ENCODE measurements around the gene AHCTF1. TPM values are rescaled to one million over a fixed set of nuclear protein-coding genes. Genes with fewer than 3 reads are reported as not detected.
"Not testable (repeated sequence)": the region's sequence is repeated elsewhere in the genome, so short reads cannot be mapped to it uniquely, and the experiment has no call there.

AHCTF1 gene
- total and polyA plus RNA-seq, 2 experiments from 2014 or later = 7.6 to 19.5 TPM

- Histone ChIP-seq H3K4me3 (no peak overlapping the region), H3K79me2 (ENCODE audit: insufficient read depth) (no peaks in the 10 kb centered on the region), H4K20me1 (ENCODE audit: insufficient read depth) (no peaks in the 10 kb centered on the region), H3K27ac (no peak overlapping the region), H3F3A (ENCODE audit: insufficient read depth) (no peaks in the 10 kb centered on the region), H3K9ac (no peak overlapping the region), H2AFZ (no peak overlapping the region), H3K9me2 (ENCODE audit: insufficient read depth) (no peaks in the 10 kb centered on the region), H3K4me1 (ENCODE audit: insufficient read depth) (no peaks in the 10 kb centered on the region), H3K27me3 (replicated peaks; ENCODE audit: insufficient read depth) (peaks cover 19% of the 10 kb centered on the region), H3K36me3 (ENCODE audit: low read depth) (no peaks in the 10 kb centered on the region), H3K9me3 (ENCODE audit: low read depth) (no peaks in the 10 kb centered on the region), H3K4me2 (ENCODE audit: unreplicated experiment) (no peak overlapping the region)
- TF ChIP-seq EZH2phosphoT487 (IDR thresholded peaks at IDR 0.05; ENCODE audit: insufficient read depth, low read depth) = no peak
- DNase-seq = no peak
- in situ Hi-C loops (cut with MboI) = no loop called here
- 62 to 68% methylated on average over 11 of the region's 11 CpGs for WGBS, 2 experiments (ENCODE audit: low coverage in 1 of 2, low lambda C conversion rate in 2 of 2, missing lambda C conversion rate in 2 of 2)
Measured at GRCh38 chr1:246815693-246816270, 116.0 kb downstream of the AHCTF1 start.

DNA sequence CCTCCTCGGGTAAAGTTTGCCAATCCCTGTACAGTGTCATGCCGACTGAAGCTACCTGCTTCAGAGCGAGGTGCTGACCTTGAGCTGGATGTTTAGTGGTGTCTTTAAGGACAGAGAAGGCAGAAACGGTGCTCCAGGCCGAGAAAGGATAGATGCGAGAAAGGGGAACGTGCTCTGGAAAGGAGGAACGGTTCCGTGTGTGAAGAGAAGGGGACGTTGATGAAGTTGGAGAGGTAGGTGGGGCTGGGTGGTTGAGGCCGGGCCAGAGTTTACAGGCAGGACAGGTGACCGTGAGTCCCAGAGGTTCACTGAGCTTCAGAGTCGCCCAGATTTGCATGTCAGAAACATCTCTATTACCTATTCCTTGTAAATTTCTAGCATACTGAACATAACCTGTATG lies 116.9 kb downstream of the AHCTF1 start:
- TF ChIP-seq EZH2phosphoT487 (IDR thresholded peaks at IDR 0.05; ENCODE audit: insufficient read depth, low read depth) = no peak
- TF ChIP-seq EZH2 (IDR thresholded peaks at IDR 0.05; ENCODE audit: insufficient read depth, poor library complexity, severe bottlenecking) = no peak

DNA sequence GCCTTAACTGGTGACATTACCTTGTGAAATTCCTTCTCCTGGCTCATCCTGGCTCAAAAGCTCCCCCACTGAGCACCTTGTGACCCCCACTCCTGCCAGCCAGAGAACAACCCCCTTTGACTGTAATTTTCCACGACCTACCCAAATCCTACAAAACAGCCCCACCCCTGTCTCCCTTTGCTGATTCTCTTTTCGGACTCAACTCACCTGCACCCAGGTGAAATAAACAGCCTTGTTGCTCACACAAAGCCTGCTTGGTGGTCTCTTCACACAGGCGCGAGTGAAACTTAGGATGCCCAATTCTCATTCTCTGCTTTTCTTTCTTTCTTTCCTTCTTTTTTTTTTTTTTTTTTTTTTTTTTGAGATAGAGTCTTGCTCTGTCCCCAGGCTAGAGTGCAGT lies 118.4 kb downstream of the AHCTF1 start:
- H3K27ac ChIP-seq; H4K20me1 ChIP-seq (ENCODE audit: insufficient read depth); H3K4me3 ChIP-seq; in situ Hi-C loops (cut with MboI); H3K4me2 ChIP-seq (ENCODE audit: unreplicated experiment); H3K9me2 ChIP-seq (ENCODE audit: insufficient read depth); H3K79me2 ChIP-seq (ENCODE audit: insufficient read depth); H2AFZ ChIP-seq; H3K36me3 ChIP-seq (ENCODE audit: low read depth); DNase-seq; H3K9ac ChIP-seq; H3F3A ChIP-seq (ENCODE audit: insufficient read depth); H3K9me3 ChIP-seq (ENCODE audit: low read depth); H3K4me1 ChIP-seq (ENCODE audit: insufficient read depth): not testable (repeated sequence)
- peaks cover 22% of the 10 kb centered on the region for H3K27me3 ChIP-seq (replicated peaks; ENCODE audit: insufficient read depth)
- 64 to 67% methylated on average over 4 of the region's 4 CpGs for WGBS, 2 experiments (ENCODE audit: low coverage in 1 of 2, low lambda C conversion rate in 2 of 2, missing lambda C conversion rate in 2 of 2)

More for the DNA sequence above, 116.9 kb downstream of the AHCTF1 start:
- no peak overlapping the region for H3K4me2 ChIP-seq (ENCODE audit: unreplicated experiment)
- H3K4me1 ChIP-seq (ENCODE audit: insufficient read depth) = no peaks in the 10 kb centered on the region
- no peaks in the 10 kb centered on the region for H3K9me2 ChIP-seq (ENCODE audit: insufficient read depth)
- no peaks in the 10 kb centered on the region for H3K36me3 ChIP-seq (ENCODE audit: low read depth)
- H3K27ac ChIP-seq = no peak overlapping the region
- no peak overlapping the region for H2AFZ ChIP-seq
- H3K9ac ChIP-seq = no peak overlapping the region
- no peaks in the 10 kb centered on the region for H3K79me2 ChIP-seq (ENCODE audit: insufficient read depth)
- peaks cover 19% of the 10 kb centered on the region for H3K27me3 ChIP-seq (replicated peaks; ENCODE audit: insufficient read depth)
- 82 to 86% methylated on average over 13 of the region's 13 CpGs for WGBS, 2 experiments (ENCODE audit: low coverage in 1 of 2, low lambda C conversion rate in 2 of 2, missing lambda C conversion rate in 2 of 2)
- no peaks in the 10 kb centered on the region for H3K9me3 ChIP-seq (ENCODE audit: low read depth)
- DNase-seq = no peak
- H3F3A ChIP-seq (ENCODE audit: insufficient read depth) = no peaks in the 10 kb centered on the region
- in situ Hi-C loops (cut with MboI) = no loop called here
- H3K4me3 ChIP-seq = no peak overlapping the region
- H4K20me1 ChIP-seq (ENCODE audit: insufficient read depth) = no peaks in the 10 kb centered on the region

DNA sequence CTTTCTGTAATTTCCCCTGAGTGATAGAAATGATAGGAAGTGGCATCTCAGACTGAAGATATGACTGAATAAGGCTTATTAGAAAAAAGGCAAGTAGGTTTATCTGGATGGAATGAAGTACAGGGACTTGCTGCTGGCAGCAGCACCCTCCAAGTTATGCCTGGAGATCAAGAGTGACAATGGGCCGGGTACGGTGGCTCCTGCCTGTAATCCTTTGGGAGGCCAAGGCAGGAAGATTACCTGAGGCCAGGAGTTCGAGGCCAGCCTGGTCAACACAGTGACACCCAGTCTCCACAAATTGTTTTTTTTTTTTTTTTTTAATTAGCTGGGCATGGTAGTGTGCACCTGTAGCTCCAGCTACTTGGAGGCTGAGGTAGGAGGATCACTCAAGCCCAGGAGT lies 119.8 kb downstream of the AHCTF1 start:
- H3K4me1 ChIP-seq (ENCODE audit: insufficient read depth) = no peaks in the 10 kb centered on the region
- no peak for DNase-seq
- no peak overlapping the region for H3K27ac ChIP-seq

DNA sequence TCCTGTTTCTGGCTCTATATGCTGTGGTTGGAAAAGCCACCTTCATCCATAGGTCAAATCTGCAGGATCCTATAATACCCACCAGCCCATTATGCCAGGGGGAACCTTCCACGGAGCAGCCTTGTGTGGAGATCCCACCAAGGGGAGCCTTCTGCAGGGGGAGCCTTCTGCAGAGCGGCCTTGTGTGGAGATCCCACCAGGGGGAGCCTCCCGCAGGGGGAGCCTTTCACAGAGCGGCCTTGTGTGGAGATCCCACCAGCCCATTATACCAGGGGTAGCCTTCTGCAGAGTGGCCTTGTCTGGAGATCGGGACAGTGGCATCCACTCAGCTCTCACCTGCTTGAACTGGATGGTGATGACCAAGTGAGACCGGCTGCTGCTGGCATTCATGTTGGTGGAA lies 122.3 kb downstream of the AHCTF1 start:
- H3K27ac ChIP-seq = no peak overlapping the region
- no peaks in the 10 kb centered on the region for H3K9me2 ChIP-seq (ENCODE audit: insufficient read depth)
- no peak overlapping the region for H3K4me2 ChIP-seq (ENCODE audit: unreplicated experiment)
- DNase-seq = no peak
- no peak for TF ChIP-seq EZH2phosphoT487 (IDR thresholded peaks at IDR 0.05; ENCODE audit: insufficient read depth, low read depth)
- TF ChIP-seq EZH2 (IDR thresholded peaks at IDR 0.05; ENCODE audit: insufficient read depth, poor library complexity, severe bottlenecking) = no peak
- H4K20me1 ChIP-seq (ENCODE audit: insufficient read depth) = no peaks in the 10 kb centered on the region
- H3K9me3 ChIP-seq (ENCODE audit: low read depth) = no peaks in the 10 kb centered on the region
- H3K27me3 ChIP-seq (replicated peaks; ENCODE audit: insufficient read depth) = peaks cover 17% of the 10 kb centered on the region
- WGBS, 2 experiments (ENCODE audit: low coverage in 1 of 2, low lambda C conversion rate in 2 of 2, missing lambda C conversion rate in 2 of 2) = 80 to 83% methylated on average over 6 of the region's 6 CpGs
- H3K9ac ChIP-seq = no peak overlapping the region
- no peaks in the 10 kb centered on the region for H3K4me1 ChIP-seq (ENCODE audit: insufficient read depth)
- H3K36me3 ChIP-seq (ENCODE audit: low read depth) = no peaks in the 10 kb centered on the region
- H3K4me3 ChIP-seq = no peak overlapping the region
- no peaks in the 10 kb centered on the region for H3K79me2 ChIP-seq (ENCODE audit: insufficient read depth)
- H3F3A ChIP-seq (ENCODE audit: insufficient read depth) = no peaks in the 10 kb centered on the region
- in situ Hi-C loops (cut with MboI) = no loop called here
- H2AFZ ChIP-seq = no peak overlapping the region

More for the DNA sequence above, 119.8 kb downstream of the AHCTF1 start:
- H3K79me2 ChIP-seq (ENCODE audit: insufficient read depth) = no peaks in the 10 kb centered on the region
- no peaks in the 10 kb centered on the region for H3K9me3 ChIP-seq (ENCODE audit: low read depth)
- no peaks in the 10 kb centered on the region for H4K20me1 ChIP-seq (ENCODE audit: insufficient read depth)
- H3K36me3 ChIP-seq (ENCODE audit: low read depth) = no peaks in the 10 kb centered on the region
- H3K4me2 ChIP-seq (ENCODE audit: unreplicated experiment) = no peak overlapping the region
- WGBS, 2 experiments (ENCODE audit: low coverage in 1 of 2, low lambda C conversion rate in 2 of 2, missing lambda C conversion rate in 2 of 2) = 55 to 60% methylated on average over 3 of the region's 3 CpGs
- H3K27me3 ChIP-seq (replicated peaks; ENCODE audit: insufficient read depth) = peaks cover 20% of the 10 kb centered on the region
- no peaks in the 10 kb centered on the region for H3F3A ChIP-seq (ENCODE audit: insufficient read depth)
- H3K9me2 ChIP-seq (ENCODE audit: insufficient read depth) = no peaks in the 10 kb centered on the region
- H3K4me3 ChIP-seq = no peak overlapping the region
- no peak overlapping the region for H2AFZ ChIP-seq
- in situ Hi-C loops (cut with MboI) = no loop called here
- TF ChIP-seq EZH2phosphoT487 (IDR thresholded peaks at IDR 0.05; ENCODE audit: insufficient read depth, low read depth) = no peak
- TF ChIP-seq EZH2 (IDR thresholded peaks at IDR 0.05; ENCODE audit: insufficient read depth, poor library complexity, severe bottlenecking) = no peak
- no peak overlapping the region for H3K9ac ChIP-seq

Data from GM23248 (cell line).